Cardiac atrium fibroblast (primary cell): ENCODE results near the gene PDCD2L. TPM values are rescaled to one million over a fixed set of nuclear protein-coding genes. Genes with fewer than 3 reads are reported as not detected.

Experiments used
- total RNA-seq: library from RNA; depleted of rRNA; stranded (reverse); fragments of >200 nt; gene quantifications from 2 replicates; pipeline ENCODE4 v1.2.3, GENCODE V29; 2015

The PDCD2L gene
- 3.2 and 8.7 TPM in 2 replicates for total RNA-seq

GRCh38 chr19:34404109-34404909 is at the start of gene PDCD2L:
Gene PDCD2L, plus strand, starts transcription at chr19:34404399. Its CDS starts 32 bp downstream, at chr19:34404431.

GRCh38 chr19:34364830-34365462 is 39.3 kb upstream of the PDCD2L start, which contains the start of gene GPI:
Gene GPI, plus strand, starts transcription at chr19:34365196. Its CDS starts 71 bp downstream, at chr19:34365267.

Other genes with a start within 250 kb of the PDCD2L start
- gene LSM14A, start 231.9 kb upstream of the PDCD2L start, total RNA-seq, result 56.5 and 63.3 TPM in 2 replicates
- 10.5 and 12.2 TPM in 2 replicates for gene GARRE1, start 149.8 kb upstream of the PDCD2L start, total RNA-seq
- 464 and 506 TPM in 2 replicates for gene GPI, start 39.2 kb upstream of the PDCD2L start, total RNA-seq
- 69.8 and 83.6 TPM in 2 replicates for gene UBA2, start 24.0 kb downstream of the PDCD2L start, total RNA-seq
- gene WTIP, start 77.4 kb downstream of the PDCD2L start, total RNA-seq, result 21.8 and 31.4 TPM in 2 replicates